Measurements from ENCODE around the gene CCDC107. TPM values are rescaled to one million over a fixed set of nuclear protein-coding genes. Genes with fewer than 3 reads are reported as not detected.

The CCDC107 gene
- total and polyA plus RNA-seq, 2 experiments from 2014 or later: 6.9 to 18.4 TPM

DNA sequence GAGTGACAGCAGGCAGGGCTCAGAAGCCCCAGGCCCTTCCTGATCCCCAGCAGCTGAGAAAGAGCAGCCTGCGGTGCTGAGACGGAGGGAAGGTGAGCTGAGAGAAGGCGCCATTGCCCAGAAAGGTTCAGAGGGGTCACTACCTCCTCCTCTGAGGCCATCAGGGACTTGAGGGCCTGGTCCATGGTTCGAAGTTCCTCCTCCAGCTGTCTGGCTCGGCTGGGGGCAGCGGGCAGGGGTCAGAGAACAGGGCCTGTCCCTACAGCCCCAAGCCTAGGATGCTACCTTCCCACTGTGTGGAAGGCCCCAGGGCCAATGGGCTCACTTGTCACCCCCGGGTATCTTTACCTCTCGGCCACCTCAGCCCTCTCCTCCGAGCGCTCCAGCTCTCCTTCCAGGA lies 26.8 kb downstream of the CCDC107 start:
- Histone ChIP-seq H3K27me3 (ENCODE audit: insufficient read depth) (no peaks in the 10 kb centered on the region), H3K27ac (ENCODE audit: low read depth) (no peak overlapping the region), H3F3A (replicated peaks; ENCODE audit: low read depth) (peaks cover 22% of the 10 kb centered on the region), H3K4me1 (ENCODE audit: insufficient read depth) (peaks cover 28% of the 10 kb centered on the region), H3K4me3 (no peak overlapping the region), H3K4me2 (no peak overlapping the region), H4K20me1 (replicated peaks; ENCODE audit: insufficient read depth) (peaks cover 9% of the 10 kb centered on the region), H3K36me3 (ENCODE audit: insufficient read depth) (peaks cover 26% of the 10 kb centered on the region), H2AFZ (no peak overlapping the region), H3K79me2 (replicated peaks; ENCODE audit: insufficient read depth) (peaks cover 22% of the 10 kb centered on the region), H3K9me2 (ENCODE audit: insufficient read depth) (no peaks in the 10 kb centered on the region)
- ATAC-seq (no peak), DNase-seq (ENCODE audit: low spot score) (no peak)
- H3K36me3 Mint-ChIP-seq (ENCODE audit: low read depth): peaks cover 69% of the 10 kb centered on the region
- H3K27ac Mint-ChIP-seq: no peak overlapping the region
- H3K4me1 Mint-ChIP-seq: peaks cover 43% of the 10 kb centered on the region
- peaks cover 10% of the 10 kb centered on the region for H3K27me3 Mint-ChIP-seq (ENCODE audit: insufficient read depth, low read depth, poor library complexity)
- no peak overlapping the region for H3K4me3 Mint-ChIP-seq
- no peaks in the 10 kb centered on the region for H3K9me3 Mint-ChIP-seq
- TF ChIP-seq ETS1 (IDR thresholded peaks at IDR 0.05) (no peak), CREB1 (CRISPR knock-in tag; IDR thresholded peaks at IDR 0.05; ENCODE audit: low read depth) (no peak), ZNF331 (CRISPR knock-in tag; IDR thresholded peaks at IDR 0.05; ENCODE audit: low read depth) (no peak), STAT1 (IDR thresholded peaks at IDR 0.05; ENCODE audit: unreplicated experiment) (no peak), CTCF (conservative IDR thresholded peaks at IDR 0.05; ENCODE audit: low read depth in 2 of 2) (no peak), EZH2 (IDR thresholded peaks at IDR 0.05; ENCODE audit: low read depth, unreplicated experiment) (no peak), EZH2phosphoT487 (IDR thresholded peaks at IDR 0.05; ENCODE audit: unreplicated experiment) (no peak), POLR2AphosphoS5 (IDR thresholded peaks at IDR 0.05; ENCODE audit: low read depth) (no peak), NANOG (IDR thresholded peaks at IDR 0.05; ENCODE audit: borderline replicate concordance) (no peak), ZNF114 (CRISPR knock-in tag; IDR thresholded peaks at IDR 0.05) (no peak), JUNB (IDR thresholded peaks at IDR 0.05; ENCODE audit: unreplicated experiment) (no peak), REST (IDR thresholded peaks at IDR 0.05; ENCODE audit: unreplicated experiment) (no peak)
- TF ChIP-seq, protein P1, sequence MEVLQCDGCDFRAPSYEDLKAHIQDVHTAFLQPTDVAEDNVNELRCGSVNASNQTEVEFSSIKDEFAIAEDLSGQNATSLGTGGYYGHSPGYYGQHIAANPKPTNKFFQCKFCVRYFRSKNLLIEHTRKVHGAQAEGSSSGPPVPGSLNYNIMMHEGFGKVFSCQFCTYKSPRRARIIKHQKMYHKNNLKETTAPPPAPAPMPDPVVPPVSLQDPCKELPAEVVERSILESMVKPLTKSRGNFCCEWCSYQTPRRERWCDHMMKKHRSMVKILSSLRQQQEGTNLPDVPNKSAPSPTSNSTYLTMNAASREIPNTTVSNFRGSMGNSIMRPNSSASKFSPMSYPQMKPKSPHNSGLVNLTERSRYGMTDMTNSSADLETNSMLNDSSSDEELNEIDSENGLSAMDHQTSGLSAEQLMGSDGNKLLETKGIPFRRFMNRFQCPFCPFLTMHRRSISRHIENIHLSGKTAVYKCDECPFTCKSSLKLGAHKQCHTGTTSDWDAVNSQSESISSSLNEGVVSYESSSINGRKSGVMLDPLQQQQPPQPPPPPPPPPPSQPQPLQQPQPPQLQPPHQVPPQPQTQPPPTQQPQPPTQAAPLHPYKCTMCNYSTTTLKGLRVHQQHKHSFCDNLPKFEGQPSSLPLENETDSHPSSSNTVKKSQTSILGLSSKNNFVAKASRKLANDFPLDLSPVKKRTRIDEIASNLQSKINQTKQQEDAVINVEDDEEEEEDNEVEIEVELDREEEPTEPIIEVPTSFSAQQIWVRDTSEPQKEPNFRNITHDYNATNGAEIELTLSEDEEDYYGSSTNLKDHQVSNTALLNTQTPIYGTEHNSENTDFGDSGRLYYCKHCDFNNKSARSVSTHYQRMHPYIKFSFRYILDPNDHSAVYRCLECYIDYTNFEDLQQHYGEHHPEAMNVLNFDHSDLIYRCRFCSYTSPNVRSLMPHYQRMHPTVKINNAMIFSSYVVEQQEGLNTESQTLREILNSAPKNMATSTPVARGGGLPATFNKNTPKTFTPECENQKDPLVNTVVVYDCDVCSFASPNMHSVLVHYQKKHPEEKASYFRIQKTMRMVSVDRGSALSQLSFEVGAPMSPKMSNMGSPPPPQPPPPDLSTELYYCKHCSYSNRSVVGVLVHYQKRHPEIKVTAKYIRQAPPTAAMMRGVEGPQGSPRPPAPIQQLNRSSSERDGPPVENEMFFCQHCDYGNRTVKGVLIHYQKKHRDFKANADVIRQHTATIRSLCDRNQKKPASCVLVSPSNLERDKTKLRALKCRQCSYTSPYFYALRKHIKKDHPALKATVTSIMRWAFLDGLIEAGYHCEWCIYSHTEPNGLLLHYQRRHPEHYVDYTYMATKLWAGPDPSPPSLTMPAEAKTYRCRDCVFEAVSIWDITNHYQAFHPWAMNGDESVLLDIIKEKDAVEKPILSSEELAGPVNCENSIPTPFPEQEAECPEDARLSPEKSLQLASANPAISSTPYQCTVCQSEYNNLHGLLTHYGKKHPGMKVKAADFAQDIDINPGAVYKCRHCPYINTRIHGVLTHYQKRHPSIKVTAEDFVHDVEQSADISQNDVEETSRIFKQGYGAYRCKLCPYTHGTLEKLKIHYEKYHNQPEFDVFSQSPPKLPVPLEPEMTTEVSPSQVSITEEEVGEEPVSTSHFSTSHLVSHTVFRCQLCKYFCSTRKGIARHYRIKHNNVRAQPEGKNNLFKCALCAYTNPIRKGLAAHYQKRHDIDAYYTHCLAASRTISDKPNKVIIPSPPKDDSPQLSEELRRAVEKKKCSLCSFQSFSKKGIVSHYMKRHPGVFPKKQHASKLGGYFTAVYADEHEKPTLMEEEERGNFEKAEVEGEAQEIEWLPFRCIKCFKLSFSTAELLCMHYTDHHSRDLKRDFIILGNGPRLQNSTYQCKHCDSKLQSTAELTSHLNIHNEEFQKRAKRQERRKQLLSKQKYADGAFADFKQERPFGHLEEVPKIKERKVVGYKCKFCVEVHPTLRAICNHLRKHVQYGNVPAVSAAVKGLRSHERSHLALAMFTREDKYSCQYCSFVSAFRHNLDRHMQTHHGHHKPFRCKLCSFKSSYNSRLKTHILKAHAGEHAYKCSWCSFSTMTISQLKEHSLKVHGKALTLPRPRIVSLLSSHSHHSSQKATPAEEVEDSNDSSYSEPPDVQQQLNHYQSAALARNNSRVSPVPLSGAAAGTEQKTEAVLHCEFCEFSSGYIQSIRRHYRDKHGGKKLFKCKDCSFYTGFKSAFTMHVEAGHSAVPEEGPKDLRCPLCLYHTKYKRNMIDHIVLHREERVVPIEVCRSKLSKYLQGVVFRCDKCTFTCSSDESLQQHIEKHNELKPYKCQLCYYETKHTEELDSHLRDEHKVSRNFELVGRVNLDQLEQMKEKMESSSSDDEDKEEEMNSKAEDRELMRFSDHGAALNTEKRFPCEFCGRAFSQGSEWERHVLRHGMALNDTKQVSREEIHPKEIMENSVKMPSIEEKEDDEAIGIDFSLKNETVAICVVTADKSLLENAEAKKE (CRISPR knock-in tag; IDR thresholded peaks at IDR 0.05): no peak
